ENCODE results near the gene PTPN9. TPM values are rescaled to one million over a fixed set of nuclear protein-coding genes. Genes with fewer than 3 reads are reported as not detected.
"Not testable (repeated sequence)": the region's sequence is repeated elsewhere in the genome, so short reads cannot be mapped to it uniquely, and the experiment has no call there.

Gene PTPN9
- polyA plus RNA-seq, 4 donors, result 37.2 to 46.6 (median 45.9) TPM

- DNase-seq (ENCODE audit: low read depth in 4 of 4, low spot score in 3 of 4), result no peak
These were observed 5.0 kb upstream of the PTPN9 start for GRCh38 chr15:75584121-75584520.

- DNase-seq (ENCODE audit: low read depth in 4 of 4, low spot score in 3 of 4), result no peak
These were observed 4.6 kb upstream of the PTPN9 start for GRCh38 chr15:75583701-75584100.

GRCh38 chr15:75582943-75583342 lies 3.8 kb upstream of the PTPN9 start:
- not testable (repeated sequence) for DNase-seq (ENCODE audit: low read depth in 4 of 4, low spot score in 3 of 4)

- no peak for DNase-seq (ENCODE audit: low read depth in 4 of 4, low spot score in 3 of 4)
These were observed 755 bp downstream of the PTPN9 start for GRCh38 chr15:75578173-75578947.

- no peak for DNase-seq (ENCODE audit: low read depth in 4 of 4, low spot score in 3 of 4)
These were observed 1.5 kb downstream of the PTPN9 start for GRCh38 chr15:75577401-75578172.

GRCh38 chr15:75573648-75574384 lies 5.3 kb downstream of the PTPN9 start:
- no peak for DNase-seq (ENCODE audit: low read depth in 4 of 4, low spot score in 3 of 4)

- DNase-seq (ENCODE audit: low read depth in 4 of 4, low spot score in 3 of 4), result no peak
These were observed 8.8 kb downstream of the PTPN9 start for GRCh38 chr15:75570126-75570845.

- DNase-seq (ENCODE audit: low read depth in 4 of 4, low spot score in 3 of 4), result no peak
These were observed 13.8 kb downstream of the PTPN9 start for GRCh38 chr15:75565062-75565970.

- no peak for DNase-seq (ENCODE audit: low read depth in 4 of 4, low spot score in 3 of 4)
These were observed 17.2 kb downstream of the PTPN9 start for GRCh38 chr15:75561888-75562287.

- not testable (repeated sequence) for DNase-seq (ENCODE audit: low read depth in 4 of 4, low spot score in 3 of 4)
These were observed 19.8 kb downstream of the PTPN9 start for GRCh38 chr15:75559360-75559759.

- DNase-seq (ENCODE audit: low read depth in 4 of 4, low spot score in 3 of 4), result not testable (repeated sequence)
These were observed 20.2 kb downstream of the PTPN9 start for GRCh38 chr15:75558955-75559354.

- DNase-seq (ENCODE audit: low read depth in 4 of 4, low spot score in 3 of 4), result no peak
These were observed 24.4 kb downstream of the PTPN9 start for GRCh38 chr15:75554717-75555116.

- DNase-seq (ENCODE audit: low read depth in 4 of 4, low spot score in 3 of 4), result no peak
These were observed 25.5 kb downstream of the PTPN9 start for GRCh38 chr15:75553659-75554058.

- DNase-seq (ENCODE audit: low read depth in 4 of 4, low spot score in 3 of 4), result no peak
These were observed 28.0 kb downstream of the PTPN9 start for GRCh38 chr15:75551091-75551490.

GRCh38 chr15:75545064-75545463 lies 34.1 kb downstream of the PTPN9 start:
- no peak for DNase-seq (ENCODE audit: low read depth in 4 of 4, low spot score in 3 of 4)

GRCh38 chr15:75544359-75544758 lies 34.8 kb downstream of the PTPN9 start:
- DNase-seq (ENCODE audit: low read depth in 4 of 4, low spot score in 3 of 4), result no peak

GRCh38 chr15:75542949-75543545 lies 36.1 kb downstream of the PTPN9 start:
- not testable (repeated sequence) for DNase-seq (ENCODE audit: low read depth in 4 of 4, low spot score in 3 of 4)

- no peak for DNase-seq (ENCODE audit: low read depth in 4 of 4, low spot score in 3 of 4)
These were observed 36.7 kb downstream of the PTPN9 start for GRCh38 chr15:75542386-75542797.

- DNase-seq (ENCODE audit: low read depth in 4 of 4, low spot score in 3 of 4), result no peak
These were observed 40.7 kb downstream of the PTPN9 start for GRCh38 chr15:75538376-75538775.
